ENCODE data around the gene CCL4L2. TPM values are rescaled to one million over a fixed set of nuclear protein-coding genes. Genes with fewer than 3 reads are reported as not detected.
"Not testable (repeated sequence)": the region's sequence is repeated elsewhere in the genome, so short reads cannot be mapped to it uniquely, and the experiment has no call there.

Gene CCL4L2
- total and polyA plus RNA-seq, 2 donors (not counting 3 experiments of a cell fraction or from before 2014, with no cell fraction given), result not detected

DNA sequence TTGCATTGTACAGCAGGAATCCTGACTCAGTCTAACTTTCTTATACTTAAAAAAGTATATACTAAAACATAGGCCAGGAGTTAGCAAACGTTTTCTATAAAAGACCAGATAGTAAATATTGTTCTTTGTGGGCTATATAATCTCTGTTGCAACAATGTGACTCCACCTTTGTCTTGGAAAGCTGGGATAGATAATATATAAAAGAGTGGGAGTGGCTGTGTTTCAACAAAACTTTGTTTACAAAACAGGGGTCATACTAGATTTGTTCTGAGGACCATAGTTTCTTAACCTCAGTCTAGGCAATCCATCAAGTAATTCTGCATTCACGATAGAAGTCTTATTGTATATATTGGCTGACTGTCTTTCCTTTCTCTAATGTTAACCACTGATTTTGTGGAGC lies 25.4 kb upstream of the CCL4L2 start:
- H3K36me3 ChIP-seq (ENCODE audit: control insufficient read depth in 2 of 2, extremely low read depth in 1 of 2, insufficient read depth in 2 of 2, low read length in 2 of 2), result no peaks in the 10 kb centered on the region
- no TSS peak for BruUV-seq (replicated peaks)
- H3K9me3 ChIP-seq (replicated peaks; ENCODE audit: control insufficient read depth, insufficient read depth, low read length), result no peaks in the 10 kb centered on the region
- no peak overlapping the region for H3K4me3 ChIP-seq (replicated peaks in 1 of 3; ENCODE audit: insufficient read depth in 1 of 3, low read depth in 1 of 3, low read length in 3 of 3)
- no peaks in the 10 kb centered on the region for H3K4me1 ChIP-seq (ENCODE audit: control insufficient read depth, extremely low read depth, insufficient read depth, low read length)
- no peak overlapping the region for H3K9ac ChIP-seq (replicated peaks; ENCODE audit: extremely low read depth, insufficient read depth, low read length)
- H4K20me1 ChIP-seq (replicated peaks; ENCODE audit: control insufficient read depth, extremely low read depth, insufficient read depth, low read length), result no peaks in the 10 kb centered on the region
- no peaks in the 10 kb centered on the region for H3K9me1 ChIP-seq (replicated peaks; ENCODE audit: control insufficient read depth, extremely low read depth, insufficient read depth, low read length)
- no peaks in the 10 kb centered on the region for H3K79me2 ChIP-seq (ENCODE audit: control insufficient read depth, insufficient read depth, low read length)
- FAIRE-seq (no peak), DNase-seq (ENCODE audit: low read depth, low spot score) (no peak)
- no peak overlapping the region for H3K27ac ChIP-seq (ENCODE audit: insufficient read depth, low read depth, low read length)
- dilution Hi-C loops (cut with MboI; ENCODE audit: extremely low pct_ligation_motif_present, low sequenced_read_pairs), result no loop called here
- TF ChIP-seq FOS (IDR thresholded peaks at IDR 0.05; ENCODE audit: borderline replicate concordance, insufficient read depth, low read length), result no peak
- TF ChIP-seq MYC (IDR thresholded peaks at IDR 0.05; ENCODE audit: low read depth, low read length), result no peak
- TF ChIP-seq, protein P1, sequence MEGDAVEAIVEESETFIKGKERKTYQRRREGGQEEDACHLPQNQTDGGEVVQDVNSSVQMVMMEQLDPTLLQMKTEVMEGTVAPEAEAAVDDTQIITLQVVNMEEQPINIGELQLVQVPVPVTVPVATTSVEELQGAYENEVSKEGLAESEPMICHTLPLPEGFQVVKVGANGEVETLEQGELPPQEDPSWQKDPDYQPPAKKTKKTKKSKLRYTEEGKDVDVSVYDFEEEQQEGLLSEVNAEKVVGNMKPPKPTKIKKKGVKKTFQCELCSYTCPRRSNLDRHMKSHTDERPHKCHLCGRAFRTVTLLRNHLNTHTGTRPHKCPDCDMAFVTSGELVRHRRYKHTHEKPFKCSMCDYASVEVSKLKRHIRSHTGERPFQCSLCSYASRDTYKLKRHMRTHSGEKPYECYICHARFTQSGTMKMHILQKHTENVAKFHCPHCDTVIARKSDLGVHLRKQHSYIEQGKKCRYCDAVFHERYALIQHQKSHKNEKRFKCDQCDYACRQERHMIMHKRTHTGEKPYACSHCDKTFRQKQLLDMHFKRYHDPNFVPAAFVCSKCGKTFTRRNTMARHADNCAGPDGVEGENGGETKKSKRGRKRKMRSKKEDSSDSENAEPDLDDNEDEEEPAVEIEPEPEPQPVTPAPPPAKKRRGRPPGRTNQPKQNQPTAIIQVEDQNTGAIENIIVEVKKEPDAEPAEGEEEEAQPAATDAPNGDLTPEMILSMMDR (IDR thresholded peaks at IDR 0.05; ENCODE audit: extremely low read depth in 1 of 2, insufficient read depth in 1 of 2, low read depth in 1 of 2, low read length in 2 of 2), result no peak
- TF ChIP-seq, protein P2, sequence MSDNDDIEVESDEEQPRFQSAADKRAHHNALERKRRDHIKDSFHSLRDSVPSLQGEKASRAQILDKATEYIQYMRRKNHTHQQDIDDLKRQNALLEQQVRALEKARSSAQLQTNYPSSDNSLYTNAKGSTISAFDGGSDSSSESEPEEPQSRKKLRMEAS (IDR thresholded peaks at IDR 0.05; ENCODE audit: insufficient read depth, insufficient read length), result no peak
- intact Hi-C loops (cut with micrococcal nuclease), result no loop called here
- peaks cover 0 to 15% of the 10 kb centered on the region in 2 experiments for H3K27me3 ChIP-seq (ENCODE audit: control insufficient read depth in 2 of 2, insufficient read depth in 2 of 2, low read length in 2 of 2)
- POLR2A ChIA-PET, result no interaction called here
- CTCF ChIA-PET, result no interaction called here
- H2AFZ ChIP-seq (ENCODE audit: low read depth, low read length), result no peak overlapping the region
- H3K4me2 ChIP-seq (ENCODE audit: insufficient read depth, low read length), result no peak overlapping the region

DNA sequence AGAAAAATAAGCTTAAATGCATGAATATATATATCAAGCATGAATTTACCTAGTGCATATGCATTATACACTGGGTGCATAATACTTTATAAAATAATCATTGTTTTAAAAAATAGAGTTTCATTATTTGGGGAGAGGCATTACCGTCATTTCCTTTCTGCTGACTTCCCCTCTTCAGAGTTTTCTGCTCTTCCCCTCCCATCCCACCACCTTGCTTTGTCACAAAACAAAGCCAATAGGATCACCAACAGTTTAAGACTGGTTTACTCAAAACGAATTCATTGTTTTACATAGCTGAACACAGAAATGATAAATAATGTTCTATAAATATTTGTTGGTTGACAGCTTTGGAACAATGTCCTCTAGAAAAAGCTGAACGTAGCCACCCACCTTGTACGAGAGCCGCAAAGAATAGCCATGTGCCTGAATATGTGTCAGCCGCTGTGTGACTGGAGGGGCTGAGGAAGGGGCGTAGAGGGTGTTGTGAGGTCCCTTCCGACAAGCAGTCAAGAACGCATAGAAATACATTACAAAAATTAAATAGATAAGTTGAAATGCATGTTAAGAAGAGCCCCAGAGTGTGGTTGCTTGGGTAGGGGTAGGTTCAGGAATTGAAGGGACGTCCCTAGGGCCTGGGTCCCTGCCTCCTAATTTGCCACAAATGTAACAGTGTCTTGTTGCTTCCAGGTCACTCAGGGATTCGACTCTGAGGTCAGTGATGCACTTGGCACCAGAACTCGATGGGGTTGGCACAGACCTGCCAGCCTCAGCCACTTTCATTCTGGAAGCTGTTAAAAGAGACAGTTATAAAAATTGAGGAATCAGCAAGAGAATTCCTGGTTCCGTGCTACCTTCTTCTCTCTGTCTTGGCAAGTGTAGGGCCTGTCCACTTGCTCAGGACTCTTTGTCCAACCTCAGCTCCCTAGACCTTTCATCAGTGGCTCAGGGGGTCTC lies 23.8 kb upstream of the CCL4L2 start:
- H3K4me3 ChIP-seq (replicated peaks in 1 of 3; ENCODE audit: insufficient read depth in 1 of 3, low read depth in 1 of 3, low read length in 3 of 3); H3K36me3 ChIP-seq (ENCODE audit: control insufficient read depth in 2 of 2, extremely low read depth in 1 of 2, insufficient read depth in 2 of 2, low read length in 2 of 2); POLR2A ChIA-PET; H3K79me2 ChIP-seq (ENCODE audit: control insufficient read depth, insufficient read depth, low read length); BruUV-seq (replicated peaks); H3K4me1 ChIP-seq (ENCODE audit: control insufficient read depth, extremely low read depth, insufficient read depth, low read length); FAIRE-seq; H4K20me1 ChIP-seq (replicated peaks; ENCODE audit: control insufficient read depth, extremely low read depth, insufficient read depth, low read length); H2AFZ ChIP-seq (ENCODE audit: low read depth, low read length); CTCF ChIA-PET; H3K4me2 ChIP-seq (ENCODE audit: insufficient read depth, low read length); H3K9me1 ChIP-seq (replicated peaks; ENCODE audit: control insufficient read depth, extremely low read depth, insufficient read depth, low read length); intact Hi-C loops (cut with micrococcal nuclease); H3K9me3 ChIP-seq (replicated peaks; ENCODE audit: control insufficient read depth, insufficient read depth, low read length); H3K9ac ChIP-seq (replicated peaks; ENCODE audit: extremely low read depth, insufficient read depth, low read length); H3K27ac ChIP-seq (ENCODE audit: insufficient read depth, low read depth, low read length); DNase-seq (ENCODE audit: low read depth, low spot score); dilution Hi-C loops (cut with MboI; ENCODE audit: extremely low pct_ligation_motif_present, low sequenced_read_pairs): not testable (repeated sequence)
- peaks cover 0 to 12% of the 10 kb centered on the region in 2 experiments for H3K27me3 ChIP-seq (ENCODE audit: control insufficient read depth in 2 of 2, insufficient read depth in 2 of 2, low read length in 2 of 2)

DNA sequence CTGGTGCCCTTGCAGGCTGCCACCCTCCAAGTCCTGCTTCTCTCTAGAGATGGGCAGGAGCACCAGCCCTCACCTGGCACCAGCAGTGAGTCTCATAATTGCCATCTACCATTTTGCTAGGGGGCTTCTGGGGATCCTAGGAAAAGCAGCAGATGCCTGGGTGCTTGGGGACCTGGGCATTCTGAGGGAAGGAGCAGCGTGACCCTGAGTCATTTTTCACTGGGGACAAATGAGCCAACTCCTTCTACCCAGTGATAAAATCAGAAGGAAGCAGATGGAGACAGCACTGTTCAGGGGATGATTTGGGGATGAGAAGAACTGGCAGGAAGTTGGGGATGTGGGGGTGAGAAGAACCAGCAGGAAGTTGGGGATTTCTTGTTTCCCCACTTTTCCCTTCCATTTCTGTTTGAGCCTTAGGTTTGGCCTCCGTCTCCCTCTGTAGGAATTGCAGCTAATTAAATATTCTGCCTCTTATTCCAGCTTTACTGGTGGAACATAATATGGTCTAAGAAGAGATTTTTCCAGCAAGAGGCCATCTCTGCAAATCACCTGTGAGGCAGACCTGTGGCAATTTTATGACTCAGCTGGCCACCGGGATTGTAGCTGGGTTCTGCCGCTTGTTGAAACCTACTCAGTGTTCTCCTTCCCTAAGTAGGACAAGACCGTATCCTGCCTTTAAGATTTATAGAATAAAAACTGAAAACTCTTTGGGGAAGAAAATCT lies 22.8 kb upstream of the CCL4L2 start:
- CTCF ChIA-PET; H3K9me3 ChIP-seq (replicated peaks; ENCODE audit: control insufficient read depth, insufficient read depth, low read length); intact Hi-C loops (cut with micrococcal nuclease); H3K4me1 ChIP-seq (ENCODE audit: control insufficient read depth, extremely low read depth, insufficient read depth, low read length); H3K9ac ChIP-seq (replicated peaks; ENCODE audit: extremely low read depth, insufficient read depth, low read length); H4K20me1 ChIP-seq (replicated peaks; ENCODE audit: control insufficient read depth, extremely low read depth, insufficient read depth, low read length); H3K79me2 ChIP-seq (ENCODE audit: control insufficient read depth, insufficient read depth, low read length); BruUV-seq (replicated peaks); H3K4me2 ChIP-seq (ENCODE audit: insufficient read depth, low read length); H3K36me3 ChIP-seq (ENCODE audit: control insufficient read depth in 2 of 2, extremely low read depth in 1 of 2, insufficient read depth in 2 of 2, low read length in 2 of 2); dilution Hi-C loops (cut with MboI; ENCODE audit: extremely low pct_ligation_motif_present, low sequenced_read_pairs); H3K27ac ChIP-seq (ENCODE audit: insufficient read depth, low read depth, low read length); POLR2A ChIA-PET; H3K9me1 ChIP-seq (replicated peaks; ENCODE audit: control insufficient read depth, extremely low read depth, insufficient read depth, low read length); H3K27me3 ChIP-seq (ENCODE audit: control insufficient read depth in 2 of 2, insufficient read depth in 2 of 2, low read length in 2 of 2); FAIRE-seq; H2AFZ ChIP-seq (ENCODE audit: low read depth, low read length); H3K4me3 ChIP-seq (replicated peaks in 1 of 3; ENCODE audit: insufficient read depth in 1 of 3, low read depth in 1 of 3, low read length in 3 of 3); DNase-seq (ENCODE audit: low read depth, low spot score): not testable (repeated sequence)

Measured in endothelial cell of umbilical vein (primary cell).